ENCODE results near the gene ZBTB26. TPM values are rescaled to one million over a fixed set of nuclear protein-coding genes. Genes with fewer than 3 reads are reported as not detected.

ZBTB26 gene
- total RNA-seq, 2 donors from 2014 or later, result 2.0 to 4.7 TPM

DNA sequence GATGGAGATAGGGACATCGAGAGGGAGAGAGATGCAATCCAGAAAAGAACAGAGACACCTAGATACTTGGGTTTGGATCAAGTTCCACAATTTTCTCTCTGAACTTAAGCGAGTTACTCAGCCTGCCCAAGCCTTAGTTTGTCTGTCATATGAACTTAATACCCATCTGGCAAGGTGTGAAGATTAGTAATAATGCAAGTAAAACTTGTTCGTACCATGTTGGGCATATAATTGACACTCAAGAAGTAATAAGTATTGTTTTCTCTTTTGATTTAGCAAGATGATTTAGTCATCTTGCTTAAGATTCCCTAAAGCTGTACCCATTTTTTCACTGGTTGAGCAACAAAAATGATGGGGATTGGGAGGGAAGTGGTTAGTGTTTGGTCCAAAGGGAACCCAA is 17.0 kb upstream of the ZBTB26 start:
- ATAC-seq (no peak), DNase-seq (no peak)
- H3K4me1 ChIP-seq, result peaks cover 50% of the 10 kb centered on the region
- no peak overlapping the region for H3K4me3 ChIP-seq
- no peaks in the 10 kb centered on the region for H3K36me3 ChIP-seq (replicated peaks in 1 of 2; ENCODE audit: insufficient read depth in 1 of 2, low read depth in 2 of 2)
- H3K9me3 ChIP-seq, result no peaks in the 10 kb centered on the region
- 80 to 83% methylated on average over 3 of the region's 3 CpGs for WGBS, 2 donors
- peak overlapping the region in 2 of 4 donors; percentile 16 to 50 for H3K27ac ChIP-seq
- H3K27me3 ChIP-seq, result no peaks in the 10 kb centered on the region
- TF ChIP-seq POLR2A (IDR thresholded peaks at IDR 0.05), result no peak
- TF ChIP-seq, protein P1, sequence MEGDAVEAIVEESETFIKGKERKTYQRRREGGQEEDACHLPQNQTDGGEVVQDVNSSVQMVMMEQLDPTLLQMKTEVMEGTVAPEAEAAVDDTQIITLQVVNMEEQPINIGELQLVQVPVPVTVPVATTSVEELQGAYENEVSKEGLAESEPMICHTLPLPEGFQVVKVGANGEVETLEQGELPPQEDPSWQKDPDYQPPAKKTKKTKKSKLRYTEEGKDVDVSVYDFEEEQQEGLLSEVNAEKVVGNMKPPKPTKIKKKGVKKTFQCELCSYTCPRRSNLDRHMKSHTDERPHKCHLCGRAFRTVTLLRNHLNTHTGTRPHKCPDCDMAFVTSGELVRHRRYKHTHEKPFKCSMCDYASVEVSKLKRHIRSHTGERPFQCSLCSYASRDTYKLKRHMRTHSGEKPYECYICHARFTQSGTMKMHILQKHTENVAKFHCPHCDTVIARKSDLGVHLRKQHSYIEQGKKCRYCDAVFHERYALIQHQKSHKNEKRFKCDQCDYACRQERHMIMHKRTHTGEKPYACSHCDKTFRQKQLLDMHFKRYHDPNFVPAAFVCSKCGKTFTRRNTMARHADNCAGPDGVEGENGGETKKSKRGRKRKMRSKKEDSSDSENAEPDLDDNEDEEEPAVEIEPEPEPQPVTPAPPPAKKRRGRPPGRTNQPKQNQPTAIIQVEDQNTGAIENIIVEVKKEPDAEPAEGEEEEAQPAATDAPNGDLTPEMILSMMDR (IDR thresholded peaks at IDR 0.05), result no peak
- intact Hi-C loops (cut with DNase I), result no loop called here

DNA sequence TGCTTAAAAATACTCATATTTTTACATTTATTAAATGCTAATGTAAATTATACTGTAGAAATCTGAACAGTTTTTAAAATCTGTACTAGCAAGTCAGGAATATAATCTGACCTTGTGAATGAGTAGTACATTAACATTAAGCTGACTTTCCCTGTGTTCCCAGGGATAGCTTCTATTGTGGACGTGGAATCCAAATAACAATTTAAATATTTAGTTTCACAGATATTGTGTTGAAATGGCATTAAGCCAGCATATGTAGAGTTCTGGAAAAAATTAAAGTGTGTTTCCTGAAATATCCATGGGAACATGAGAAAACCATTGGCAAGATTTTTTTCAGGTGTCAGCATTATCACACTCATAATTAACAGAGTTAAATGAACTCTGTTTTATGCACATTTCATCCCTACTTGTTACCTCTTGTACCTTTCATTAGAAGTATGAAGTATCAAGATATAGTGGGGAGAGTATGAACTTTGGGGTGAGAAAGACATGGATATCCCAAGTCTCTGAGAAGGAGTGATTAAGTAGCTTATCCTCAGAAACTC is 15.2 kb upstream of the ZBTB26 start:
- TF ChIP-seq, protein P1 (IDR thresholded peaks at IDR 0.05), result no peak
- no peak for TF ChIP-seq POLR2A (IDR thresholded peaks at IDR 0.05)
- peak overlapping the region in 1 of 4 donors; percentile 50 for H3K27ac ChIP-seq
- no peaks in the 10 kb centered on the region for H3K27me3 ChIP-seq
- no peaks in the 10 kb centered on the region for H3K36me3 ChIP-seq (replicated peaks in 1 of 2; ENCODE audit: insufficient read depth in 1 of 2, low read depth in 2 of 2)
- intact Hi-C loops (cut with DNase I), result no loop called here
- no peak for ATAC-seq
- no peaks in the 10 kb centered on the region for H3K9me3 ChIP-seq
- 13 to 14% methylated on average over 1 of the region's 1 CpG for WGBS, 2 donors
- DNase-seq, result no peak
- no peak overlapping the region for H3K4me3 ChIP-seq
- H3K4me1 ChIP-seq, result peaks cover 56% of the 10 kb centered on the region

GRCh38 chr9:122944960-122945888 is 13.9 kb upstream of the ZBTB26 start:
- intact Hi-C loops (cut with DNase I), result no loop called here
- Histone ChIP-seq H3K27me3 (no peaks in the 10 kb centered on the region), H3K36me3 (replicated peaks in 1 of 2; ENCODE audit: insufficient read depth in 1 of 2, low read depth in 2 of 2) (no peaks in the 10 kb centered on the region), H3K4me1 (peaks cover 46% of the 10 kb centered on the region), H3K9me3 (no peaks in the 10 kb centered on the region), H3K27ac (no peak overlapping the region), H3K4me3 (no peak overlapping the region)
- no peak for ATAC-seq
- no peak for DNase-seq
- WGBS, 2 donors, result 67 to 77% methylated on average over 4 of the region's 4 CpGs
- TF ChIP-seq POLR2A (IDR thresholded peaks at IDR 0.05), result no peak
- TF ChIP-seq, protein P1 (IDR thresholded peaks at IDR 0.05), result no peak

DNA sequence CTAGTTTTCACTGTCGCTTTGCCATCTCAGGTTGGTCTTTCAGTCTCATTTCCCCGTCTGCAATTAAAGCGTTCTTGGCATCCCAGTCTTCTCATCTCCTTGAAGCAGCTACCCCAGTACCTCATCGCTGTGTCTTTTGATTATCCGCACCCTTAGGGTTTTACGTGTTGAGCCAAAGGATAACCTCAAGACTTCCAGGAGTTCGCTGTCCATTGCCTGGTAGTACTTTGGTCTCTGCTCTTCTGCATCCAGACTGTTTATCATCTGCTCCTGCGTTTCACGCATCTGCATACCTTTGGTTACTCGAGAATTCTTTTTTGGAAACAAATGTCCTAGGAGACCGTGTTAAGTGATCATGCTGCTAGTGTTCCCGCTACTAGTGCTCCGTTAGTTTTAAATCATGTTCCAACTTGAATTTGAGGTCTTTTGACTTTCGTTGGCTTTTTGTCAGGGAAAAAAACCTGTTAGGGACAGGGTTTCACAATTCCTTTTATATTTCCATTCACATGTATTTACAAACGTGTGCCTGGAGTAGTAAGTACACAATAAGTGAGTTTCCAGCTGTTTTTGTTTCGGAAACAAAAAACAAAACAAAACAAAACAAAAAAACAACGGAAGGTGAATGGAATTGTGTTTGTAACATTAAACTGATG is 10.4 kb upstream of the ZBTB26 start:
- H3K4me3 ChIP-seq, result peak overlapping the region; percentile 71 to 84
- DNase-seq, result peak in 1 of 4 donors; percentile 11
- no peak for TF ChIP-seq POLR2A (IDR thresholded peaks at IDR 0.05)
- TF ChIP-seq, protein P1 (IDR thresholded peaks at IDR 0.05), result no peak
- no peaks in the 10 kb centered on the region for H3K36me3 ChIP-seq (replicated peaks in 1 of 2; ENCODE audit: insufficient read depth in 1 of 2, low read depth in 2 of 2)
- H3K27me3 ChIP-seq, result no peaks in the 10 kb centered on the region
- peaks cover 37% of the 10 kb centered on the region for H3K4me1 ChIP-seq
- H3K9me3 ChIP-seq, result no peaks in the 10 kb centered on the region
- ATAC-seq, result no peak
- H3K27ac ChIP-seq, result peak overlapping the region; percentile 92 to 95 (median 94)
- intact Hi-C loops (cut with DNase I), result no loop called here
- WGBS, 2 donors, result 4 to 5% methylated on average over 17 of the region's 17 CpGs

Measured in body of pancreas (tissue), 4 donors.